ENCODE results near the gene RPS6KB2. TPM values are rescaled to one million over a fixed set of nuclear protein-coding genes. Genes with fewer than 3 reads are reported as not detected.

The RPS6KB2 gene
- total and polyA plus RNA-seq, 2 experiments from 2014 or later: 29.5 to 41.3 TPM

DNA sequence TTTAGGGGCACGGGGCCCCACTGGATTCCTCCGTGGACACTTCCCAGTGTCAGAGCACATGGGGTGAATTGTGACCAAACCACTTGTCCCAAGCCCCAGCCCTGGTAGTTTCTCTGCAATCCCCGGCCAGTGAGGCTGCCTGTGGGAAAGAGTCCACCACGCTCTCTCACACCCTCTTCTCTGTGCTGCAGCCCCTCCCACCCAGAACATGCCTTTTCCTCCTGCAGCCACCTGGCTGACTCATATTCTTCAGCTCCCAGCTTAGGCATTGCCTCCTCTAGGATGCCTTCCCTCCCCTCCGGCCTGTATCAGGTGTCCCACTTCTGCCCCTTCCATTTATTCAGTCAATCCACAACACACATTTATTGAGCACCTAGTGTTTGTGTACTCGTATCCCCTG, 5.4 kb upstream of the RPS6KB2 start (continued):
- no peak for TF ChIP-seq EZH2phosphoT487 (IDR thresholded peaks at IDR 0.05; ENCODE audit: unreplicated experiment)
- TF ChIP-seq, protein P1, sequence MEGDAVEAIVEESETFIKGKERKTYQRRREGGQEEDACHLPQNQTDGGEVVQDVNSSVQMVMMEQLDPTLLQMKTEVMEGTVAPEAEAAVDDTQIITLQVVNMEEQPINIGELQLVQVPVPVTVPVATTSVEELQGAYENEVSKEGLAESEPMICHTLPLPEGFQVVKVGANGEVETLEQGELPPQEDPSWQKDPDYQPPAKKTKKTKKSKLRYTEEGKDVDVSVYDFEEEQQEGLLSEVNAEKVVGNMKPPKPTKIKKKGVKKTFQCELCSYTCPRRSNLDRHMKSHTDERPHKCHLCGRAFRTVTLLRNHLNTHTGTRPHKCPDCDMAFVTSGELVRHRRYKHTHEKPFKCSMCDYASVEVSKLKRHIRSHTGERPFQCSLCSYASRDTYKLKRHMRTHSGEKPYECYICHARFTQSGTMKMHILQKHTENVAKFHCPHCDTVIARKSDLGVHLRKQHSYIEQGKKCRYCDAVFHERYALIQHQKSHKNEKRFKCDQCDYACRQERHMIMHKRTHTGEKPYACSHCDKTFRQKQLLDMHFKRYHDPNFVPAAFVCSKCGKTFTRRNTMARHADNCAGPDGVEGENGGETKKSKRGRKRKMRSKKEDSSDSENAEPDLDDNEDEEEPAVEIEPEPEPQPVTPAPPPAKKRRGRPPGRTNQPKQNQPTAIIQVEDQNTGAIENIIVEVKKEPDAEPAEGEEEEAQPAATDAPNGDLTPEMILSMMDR (conservative IDR thresholded peaks at IDR 0.05; ENCODE audit: low read depth in 2 of 2): no peak
- TF ChIP-seq EZH2 (IDR thresholded peaks at IDR 0.05; ENCODE audit: low read depth, unreplicated experiment): no peak

DNA sequence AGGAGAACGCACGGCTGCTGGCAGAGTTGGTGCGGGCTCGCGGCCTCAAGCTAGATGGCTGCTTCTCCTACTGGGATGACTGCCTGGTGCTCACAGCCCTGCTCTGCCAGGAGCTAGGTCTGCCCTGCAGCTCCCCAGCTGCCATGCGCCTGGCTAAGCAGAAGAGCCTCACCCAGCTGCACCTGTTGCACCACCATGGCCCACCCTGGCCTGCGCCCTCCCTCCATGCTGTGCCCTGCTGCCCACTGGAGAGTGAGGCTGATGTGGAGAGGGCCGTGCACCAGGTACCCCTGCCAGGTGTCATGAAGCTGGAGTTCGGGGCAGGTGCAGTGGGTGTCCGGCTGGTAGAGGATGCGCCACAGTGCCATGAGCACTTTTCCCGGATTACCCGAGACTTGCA, 4.8 kb upstream of the RPS6KB2 start:
- Histone ChIP-seq H3K27ac (ENCODE audit: low read depth) (no peak overlapping the region), H3K79me2 (replicated peaks; ENCODE audit: insufficient read depth) (peaks cover under 1% of the 10 kb centered on the region; the same call in 1 of the 2 replicates), H3F3A (replicated peaks; ENCODE audit: low read depth) (peaks cover 8% of the 10 kb centered on the region; the same call in 1 of the 2 replicates), H3K27me3 (ENCODE audit: insufficient read depth) (0 out of 2 replicates have a peak, but pooled peaks cover 5% of the 10 kb centered on the region), H4K20me1 (replicated peaks; ENCODE audit: insufficient read depth) (no peaks in the 10 kb centered on the region), H2AFZ (no peak overlapping the region), H3K4me2 (no peak overlapping the region), H3K9me2 (ENCODE audit: insufficient read depth) (no peaks in the 10 kb centered on the region), H3K4me1 (ENCODE audit: insufficient read depth) (0 out of 2 replicates have a peak, but pooled peaks cover 6% of the 10 kb centered on the region), H3K36me3 (ENCODE audit: insufficient read depth) (no peaks in the 10 kb centered on the region), H3K4me3 (no peak overlapping the region)
- Mint-ChIP-seq H3K4me3 (no peak overlapping the region), H3K27ac (no peak overlapping the region), H3K36me3 (ENCODE audit: low read depth) (no peaks in the 10 kb centered on the region), H3K27me3 (ENCODE audit: insufficient read depth, low read depth, poor library complexity) (peaks cover 31% of the 10 kb centered on the region), H3K9me3 (no peaks in the 10 kb centered on the region; the same call in 2 of the 3 replicates), H3K4me1 (peaks cover 9% of the 10 kb centered on the region; the same call in 2 of the 3 replicates)
- TF ChIP-seq EZH2 (IDR thresholded peaks at IDR 0.05; ENCODE audit: low read depth, unreplicated experiment) (no peak), CREB1 (CRISPR knock-in tag; IDR thresholded peaks at IDR 0.05; ENCODE audit: low read depth) (no peak)
- no peak for ATAC-seq
- DNase-seq (ENCODE audit: low spot score): no peak

DNA sequence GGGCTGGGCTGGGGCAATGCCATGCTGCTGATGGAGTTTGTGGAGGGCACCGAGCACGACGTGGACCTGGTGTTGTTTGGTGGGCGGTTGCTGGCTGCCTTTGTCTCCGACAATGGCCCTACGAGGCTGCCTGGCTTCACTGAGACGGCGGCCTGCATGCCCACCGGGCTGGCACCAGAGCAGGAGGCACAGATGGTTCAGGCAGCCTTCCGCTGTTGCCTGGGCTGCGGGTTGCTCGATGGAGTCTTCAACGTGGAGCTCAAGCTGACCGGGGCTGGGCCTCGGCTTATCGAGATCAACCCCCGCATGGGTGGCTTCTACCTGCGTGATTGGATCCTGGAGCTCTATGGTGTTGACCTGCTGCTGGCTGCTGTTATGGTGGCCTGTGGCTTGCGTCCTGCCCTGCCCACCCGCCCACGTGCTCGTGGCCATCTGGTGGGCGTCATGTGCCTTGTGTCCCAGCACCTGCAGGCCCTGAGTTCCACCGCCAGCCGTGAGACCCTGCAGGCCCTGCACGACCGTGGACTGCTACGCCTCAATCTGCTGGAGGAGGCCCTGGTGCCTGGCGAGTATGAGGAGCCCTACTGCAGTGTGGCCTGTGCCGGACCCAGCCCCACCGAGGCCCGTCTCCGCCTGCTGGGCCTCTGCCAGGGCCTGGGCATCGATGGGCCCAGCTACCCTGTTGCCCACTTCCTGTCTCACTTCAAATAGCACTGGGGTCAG, 4.2 kb upstream of the RPS6KB2 start:
- no peak for DNase-seq (ENCODE audit: low spot score)
- TF ChIP-seq, protein P2, sequence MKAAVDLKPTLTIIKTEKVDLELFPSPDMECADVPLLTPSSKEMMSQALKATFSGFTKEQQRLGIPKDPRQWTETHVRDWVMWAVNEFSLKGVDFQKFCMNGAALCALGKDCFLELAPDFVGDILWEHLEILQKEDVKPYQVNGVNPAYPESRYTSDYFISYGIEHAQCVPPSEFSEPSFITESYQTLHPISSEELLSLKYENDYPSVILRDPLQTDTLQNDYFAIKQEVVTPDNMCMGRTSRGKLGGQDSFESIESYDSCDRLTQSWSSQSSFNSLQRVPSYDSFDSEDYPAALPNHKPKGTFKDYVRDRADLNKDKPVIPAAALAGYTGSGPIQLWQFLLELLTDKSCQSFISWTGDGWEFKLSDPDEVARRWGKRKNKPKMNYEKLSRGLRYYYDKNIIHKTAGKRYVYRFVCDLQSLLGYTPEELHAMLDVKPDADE (IDR thresholded peaks at IDR 0.05): no peak
- TF ChIP-seq NANOG (IDR thresholded peaks at IDR 0.05; ENCODE audit: borderline replicate concordance) (no peak), EZH2 (IDR thresholded peaks at IDR 0.05; ENCODE audit: low read depth, unreplicated experiment) (no peak), STAT1 (IDR thresholded peaks at IDR 0.05; ENCODE audit: unreplicated experiment) (no peak), CREB1 (CRISPR knock-in tag; IDR thresholded peaks at IDR 0.05; ENCODE audit: low read depth) (no peak), ZNF331 (CRISPR knock-in tag; IDR thresholded peaks at IDR 0.05; ENCODE audit: low read depth) (no peak), JUNB (IDR thresholded peaks at IDR 0.05; ENCODE audit: unreplicated experiment) (no peak), ZNF114 (CRISPR knock-in tag; IDR thresholded peaks at IDR 0.05) (no peak), EZH2phosphoT487 (IDR thresholded peaks at IDR 0.05; ENCODE audit: unreplicated experiment) (no peak)
- TF ChIP-seq, protein P3, sequence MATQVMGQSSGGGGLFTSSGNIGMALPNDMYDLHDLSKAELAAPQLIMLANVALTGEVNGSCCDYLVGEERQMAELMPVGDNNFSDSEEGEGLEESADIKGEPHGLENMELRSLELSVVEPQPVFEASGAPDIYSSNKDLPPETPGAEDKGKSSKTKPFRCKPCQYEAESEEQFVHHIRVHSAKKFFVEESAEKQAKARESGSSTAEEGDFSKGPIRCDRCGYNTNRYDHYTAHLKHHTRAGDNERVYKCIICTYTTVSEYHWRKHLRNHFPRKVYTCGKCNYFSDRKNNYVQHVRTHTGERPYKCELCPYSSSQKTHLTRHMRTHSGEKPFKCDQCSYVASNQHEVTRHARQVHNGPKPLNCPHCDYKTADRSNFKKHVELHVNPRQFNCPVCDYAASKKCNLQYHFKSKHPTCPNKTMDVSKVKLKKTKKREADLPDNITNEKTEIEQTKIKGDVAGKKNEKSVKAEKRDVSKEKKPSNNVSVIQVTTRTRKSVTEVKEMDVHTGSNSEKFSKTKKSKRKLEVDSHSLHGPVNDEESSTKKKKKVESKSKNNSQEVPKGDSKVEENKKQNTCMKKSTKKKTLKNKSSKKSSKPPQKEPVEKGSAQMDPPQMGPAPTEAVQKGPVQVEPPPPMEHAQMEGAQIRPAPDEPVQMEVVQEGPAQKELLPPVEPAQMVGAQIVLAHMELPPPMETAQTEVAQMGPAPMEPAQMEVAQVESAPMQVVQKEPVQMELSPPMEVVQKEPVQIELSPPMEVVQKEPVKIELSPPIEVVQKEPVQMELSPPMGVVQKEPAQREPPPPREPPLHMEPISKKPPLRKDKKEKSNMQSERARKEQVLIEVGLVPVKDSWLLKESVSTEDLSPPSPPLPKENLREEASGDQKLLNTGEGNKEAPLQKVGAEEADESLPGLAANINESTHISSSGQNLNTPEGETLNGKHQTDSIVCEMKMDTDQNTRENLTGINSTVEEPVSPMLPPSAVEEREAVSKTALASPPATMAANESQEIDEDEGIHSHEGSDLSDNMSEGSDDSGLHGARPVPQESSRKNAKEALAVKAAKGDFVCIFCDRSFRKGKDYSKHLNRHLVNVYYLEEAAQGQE (IDR thresholded peaks at IDR 0.05; ENCODE audit: unreplicated experiment): no peak

More for the DNA sequence above, 4.2 kb upstream of the RPS6KB2 start:
- no peaks in the 10 kb centered on the region for H3K9me2 ChIP-seq (ENCODE audit: insufficient read depth)
- no peak for ATAC-seq
- H3K4me2 ChIP-seq: no peak overlapping the region
- H3K79me2 ChIP-seq (replicated peaks; ENCODE audit: insufficient read depth): peaks cover 6% of the 10 kb centered on the region; the same call in 1 of the 2 replicates
- Mint-ChIP-seq H3K27ac (no peak overlapping the region), H3K27me3 (ENCODE audit: insufficient read depth, low read depth, poor library complexity) (peaks cover 28% of the 10 kb centered on the region), H3K9me3 (no peaks in the 10 kb centered on the region; the same call in 2 of the 3 replicates), H3K4me1 (peaks cover 9% of the 10 kb centered on the region; the same call in 2 of the 3 replicates), H3K36me3 (ENCODE audit: low read depth) (no peaks in the 10 kb centered on the region), H3K4me3 (no peak overlapping the region)
- H3K27ac ChIP-seq (ENCODE audit: low read depth): no peak overlapping the region
- H3K4me1 ChIP-seq (ENCODE audit: insufficient read depth): 0 out of 2 replicates have a peak, but pooled peaks cover 7% of the 10 kb centered on the region
- no peaks in the 10 kb centered on the region for H4K20me1 ChIP-seq (replicated peaks; ENCODE audit: insufficient read depth)
- H3F3A ChIP-seq (replicated peaks; ENCODE audit: low read depth): peaks cover 8% of the 10 kb centered on the region; the same call in 1 of the 2 replicates
- no peak overlapping the region for H3K4me3 ChIP-seq
- H3K36me3 ChIP-seq (ENCODE audit: insufficient read depth): no peaks in the 10 kb centered on the region
- no peak overlapping the region for H2AFZ ChIP-seq
- 0 out of 2 replicates have a peak, but pooled peaks cover 5% of the 10 kb centered on the region for H3K27me3 ChIP-seq (ENCODE audit: insufficient read depth)
